ENCODE data around the gene NPAS3. TPM values are rescaled to one million over a fixed set of nuclear protein-coding genes. Genes with fewer than 3 reads are reported as not detected.

NPAS3 gene
- total and polyA plus RNA-seq, 10 donors, result 0.13 to 9.5 (median 2.9) TPM

- WGBS, 5 donors, result 59 to 82% (median 64%) methylated on average over 3 of the region's 3 CpGs
- H3K9me3 ChIP-seq, result peaks cover 0 to 35% (median 31%) of the 10 kb centered on the region in 8 donors
- no peaks in the 10 kb centered on the region for H3K4me1 ChIP-seq
- TF ChIP-seq POLR2AphosphoS5 (IDR thresholded peaks at IDR 0.05) (no peak), POLR2A (IDR thresholded peaks at IDR 0.05) (no peak), CTCF (IDR thresholded peaks at IDR 0.05 in 8 of 11, conservative IDR thresholded peaks at IDR 0.05 in 3 of 11) (no peak)
- intact Hi-C loops (cut with DNase I; ENCODE audit: low total_unique reads), result no loop called here
- no peak overlapping the region for H3K27ac ChIP-seq
- H3K36me3 ChIP-seq, result no peaks in the 10 kb centered on the region
- H3K4me3 ChIP-seq, result no peak overlapping the region
- no peaks in the 10 kb centered on the region for H3K27me3 ChIP-seq (replicated peaks in 1 of 7)
- no peak for DNase-seq
These were observed 101.9 kb downstream of the NPAS3 start for GRCh38 chr14:33040372-33041140.

- no peaks in the 10 kb centered on the region for H3K36me3 ChIP-seq
- no peak for TF ChIP-seq POLR2AphosphoS5 (IDR thresholded peaks at IDR 0.05)
- no peak for TF ChIP-seq POLR2A (IDR thresholded peaks at IDR 0.05)
- no peak for TF ChIP-seq CTCF (IDR thresholded peaks at IDR 0.05 in 8 of 11, conservative IDR thresholded peaks at IDR 0.05 in 3 of 11)
- H3K4me3 ChIP-seq, result no peak overlapping the region
- H3K27ac ChIP-seq, result no peak overlapping the region
- no peaks in the 10 kb centered on the region for H3K4me1 ChIP-seq
- intact Hi-C loops (cut with DNase I; ENCODE audit: low total_unique reads), result no loop called here
- H3K27me3 ChIP-seq (replicated peaks in 1 of 7), result no peaks in the 10 kb centered on the region
- WGBS, 5 donors, result 55 to 81% (median 67%) methylated on average over 1 of the region's 1 CpG
- DNase-seq, result no peak
- H3K9me3 ChIP-seq, result peaks cover 0 to 37% (median 31%) of the 10 kb centered on the region in 8 donors
These were observed 103.9 kb downstream of the NPAS3 start for GRCh38 chr14:33042591-33042990.

- no peak overlapping the region for H3K4me3 ChIP-seq
- TF ChIP-seq POLR2AphosphoS5 (IDR thresholded peaks at IDR 0.05) (no peak), CTCF (IDR thresholded peaks at IDR 0.05 in 8 of 11, conservative IDR thresholded peaks at IDR 0.05 in 3 of 11) (no peak), POLR2A (IDR thresholded peaks at IDR 0.05) (no peak)
- peaks cover 0 to 37% (median 26%) of the 10 kb centered on the region in 8 donors for H3K9me3 ChIP-seq
- no peaks in the 10 kb centered on the region for H3K27me3 ChIP-seq (replicated peaks in 1 of 7)
- H3K27ac ChIP-seq, result no peak overlapping the region
- intact Hi-C loops (cut with DNase I; ENCODE audit: low total_unique reads), result no loop called here
- WGBS, 5 donors, result 15 to 39% (median 27%) methylated on average over 4 of the region's 4 CpGs
- DNase-seq, result no peak
- no peaks in the 10 kb centered on the region for H3K36me3 ChIP-seq
- no peaks in the 10 kb centered on the region for H3K4me1 ChIP-seq
These were observed 107.1 kb downstream of the NPAS3 start for GRCh38 chr14:33045760-33046159.

GRCh38 chr14:33052943-33053342 is 114.3 kb downstream of the NPAS3 start:
- H3K4me3 ChIP-seq, result no peak overlapping the region
- H3K36me3 ChIP-seq, result no peaks in the 10 kb centered on the region
- DNase-seq, result no peak
- no peak for TF ChIP-seq CTCF (IDR thresholded peaks at IDR 0.05 in 8 of 11, conservative IDR thresholded peaks at IDR 0.05 in 3 of 11)
- no peak for TF ChIP-seq POLR2A (IDR thresholded peaks at IDR 0.05)
- TF ChIP-seq POLR2AphosphoS5 (IDR thresholded peaks at IDR 0.05), result no peak
- 82 to 98% (median 91%) methylated on average over 2 of the region's 2 CpGs for WGBS, 5 donors
- H3K27me3 ChIP-seq (replicated peaks in 1 of 7), result no peaks in the 10 kb centered on the region
- no peaks in the 10 kb centered on the region for H3K4me1 ChIP-seq
- peaks cover 0 to 5% (median 0%) of the 10 kb centered on the region in 8 donors for H3K9me3 ChIP-seq
- intact Hi-C loops (cut with DNase I; ENCODE audit: low total_unique reads), result no loop called here
- no peak overlapping the region for H3K27ac ChIP-seq
